NCI-H82 treated with DMSO at 0.1 percent for 48 hours (cell line): ENCODE measurements around the gene MFF.
A peak's percentile ranks its signal among the peaks of the same experiment; 100 is the strongest.
"Not testable (repeated sequence)": the region's sequence is repeated elsewhere in the genome, so short reads cannot be mapped to it uniquely, and the experiment has no call there.

Experiments used
- DNase-seq: peaks from one replicate; lab custom pipeline; 2025; ENCODE audit not compliant: unreplicated experiment; lab: John Stamatoyannopoulos, UW

The MFF gene

GRCh38 chr2:227376656-227377396 is 51.8 kb downstream of the MFF start:
- DNase-seq, result peak; percentile 95

DNA sequence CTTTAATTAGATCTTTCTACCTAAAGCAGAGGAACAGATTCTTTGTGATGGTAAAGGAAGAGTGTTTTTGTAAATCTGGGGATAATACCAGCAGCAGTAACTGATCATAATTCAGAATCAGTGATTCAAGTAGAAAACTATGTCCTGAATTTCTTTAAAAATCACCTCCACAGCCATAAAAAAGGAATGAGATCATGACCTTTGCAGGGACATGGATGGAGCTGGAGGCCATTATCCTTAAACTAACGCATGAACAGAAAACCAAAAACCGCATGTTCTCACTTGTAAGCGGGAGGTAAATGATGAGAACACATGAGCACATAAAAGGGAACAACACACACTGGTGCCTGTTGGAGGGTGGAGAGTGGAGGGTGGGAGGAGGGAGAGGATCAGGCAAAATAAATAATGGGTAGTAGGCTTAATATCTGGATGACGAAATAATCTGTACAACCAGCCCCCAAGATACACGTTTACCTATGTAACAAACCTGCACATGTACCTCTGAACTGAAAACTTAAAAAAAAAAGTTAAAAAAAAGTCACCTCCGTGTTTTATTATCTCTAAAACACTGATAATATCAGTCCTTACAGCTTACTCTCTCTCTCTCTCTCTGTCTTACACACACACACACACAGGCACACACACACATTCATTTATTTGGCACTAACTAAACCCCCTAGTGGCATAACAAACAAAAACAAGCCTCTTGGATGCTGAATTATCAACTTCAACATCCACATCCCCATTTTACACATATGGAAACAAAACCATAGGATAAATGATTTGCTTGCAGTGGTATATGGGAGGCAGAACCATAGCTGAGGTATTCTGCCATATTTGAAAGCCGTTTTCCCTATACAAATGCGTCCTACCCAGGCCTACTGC is 52.7 kb downstream of the MFF start:
- no peak for DNase-seq

DNA sequence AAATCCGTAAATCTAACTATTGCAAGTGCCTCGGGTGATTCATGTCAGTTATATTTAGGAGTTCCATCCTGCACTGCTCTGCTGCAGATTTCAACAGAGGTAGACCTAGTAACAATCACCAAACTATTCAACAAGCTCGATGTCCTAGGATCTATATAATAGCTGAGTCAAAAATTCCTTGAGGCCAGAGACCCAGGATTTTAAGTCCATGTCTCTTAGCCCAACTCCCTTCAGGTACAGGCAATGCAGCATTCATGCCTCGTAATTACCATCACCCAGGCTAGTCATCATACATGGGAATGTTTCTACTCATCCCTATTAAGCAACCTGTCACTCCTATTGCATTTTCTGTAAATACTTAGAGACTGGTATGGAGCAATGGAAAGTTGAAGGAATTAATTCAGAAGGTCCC is 53.3 kb downstream of the MFF start:
- no peak for DNase-seq

DNA sequence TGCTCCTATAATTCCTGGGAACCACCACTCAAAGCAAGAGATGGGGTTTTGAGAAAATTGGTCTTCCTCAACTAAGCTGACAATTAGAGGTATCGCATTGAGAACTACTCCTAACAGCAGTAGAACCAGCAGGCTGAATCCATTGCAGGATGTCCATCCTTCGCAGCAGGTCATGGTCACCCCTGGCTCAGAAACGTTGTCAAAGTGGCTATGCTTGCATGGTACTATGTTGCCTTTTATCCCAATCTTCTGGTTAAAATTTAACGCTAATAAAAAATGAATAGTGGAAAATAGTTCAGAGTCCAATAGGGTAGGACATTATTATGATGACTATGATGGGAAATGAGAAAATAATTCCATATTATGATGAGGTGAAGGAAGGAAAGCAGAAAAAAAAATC is 54.0 kb downstream of the MFF start, which contains the start of gene TM4SF20:
Gene TM4SF20 (minus strand): TSS at position 212 of the 400 bp plus-strand sequence. CDS start 38 bp downstream, at position 174.
- DNase-seq, result no peak

DNA sequence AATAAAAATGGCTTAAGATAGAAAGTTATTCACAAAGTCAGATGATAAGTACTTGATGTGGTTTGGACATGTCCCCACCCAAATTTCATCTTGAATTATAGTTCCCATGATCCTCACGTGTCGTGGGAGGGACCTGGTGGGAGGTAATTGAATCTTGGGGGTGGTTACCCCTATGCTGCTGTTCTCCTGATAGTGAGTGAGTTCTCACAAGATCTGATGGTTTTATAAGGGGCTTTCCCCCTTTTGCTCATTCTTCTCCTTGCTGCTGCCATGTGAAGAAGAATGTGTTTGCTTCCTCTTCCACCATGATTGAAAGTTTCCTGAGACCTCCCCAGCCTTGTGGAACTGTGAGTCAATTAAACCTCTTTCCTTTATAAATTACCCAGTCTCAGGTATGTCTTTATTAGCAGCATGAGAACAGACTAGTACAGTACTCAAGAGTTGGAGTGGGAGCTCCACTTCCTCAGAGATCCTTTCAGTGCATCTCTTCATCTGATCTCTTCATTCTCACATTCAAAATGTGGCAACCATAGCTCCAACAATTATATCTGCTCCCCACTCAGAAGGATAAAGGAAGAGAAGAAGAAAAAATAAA is 57.3 kb downstream of the MFF start:
- DNase-seq, result not testable (repeated sequence)

GRCh38 chr2:227383686-227384085 is 58.6 kb downstream of the MFF start:
- no peak for DNase-seq

DNA sequence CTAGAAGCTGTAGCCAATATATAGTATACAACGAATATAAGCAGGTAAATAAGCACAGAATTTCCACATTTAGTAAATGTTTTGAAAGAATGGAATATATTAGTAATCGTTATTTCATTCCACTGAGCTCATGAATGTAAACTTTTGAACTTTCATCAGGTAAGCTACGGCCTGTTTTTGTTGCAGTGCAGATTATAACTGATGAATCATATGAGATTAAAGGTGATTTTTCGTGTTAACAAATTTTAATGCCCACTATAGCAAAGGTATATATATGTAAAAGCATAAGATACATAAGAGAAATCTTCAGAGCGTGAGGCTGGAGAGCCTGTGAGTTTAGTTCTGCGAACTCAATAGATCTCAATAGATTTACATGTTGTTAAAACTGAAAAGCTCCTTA is 61.6 kb downstream of the MFF start:
- no peak for DNase-seq

DNA sequence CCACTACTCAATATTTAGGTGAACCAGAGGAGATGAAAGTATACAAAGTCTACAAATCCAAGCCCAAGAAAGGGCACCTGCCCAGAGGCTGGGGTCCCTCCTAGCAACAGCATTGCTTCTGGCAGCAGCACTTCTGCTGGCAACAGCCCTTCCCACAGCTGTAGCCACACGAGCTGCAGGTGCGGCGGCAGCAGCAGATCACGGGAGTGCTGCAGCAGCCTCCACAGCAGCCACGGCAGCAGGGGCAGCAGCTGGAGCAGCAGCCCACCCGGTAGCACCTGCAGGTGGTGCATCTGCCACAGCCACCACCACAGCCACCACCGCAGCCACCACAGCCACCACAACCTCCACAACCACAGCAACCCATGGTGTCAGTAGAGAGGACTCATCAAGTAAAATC is 62.5 kb downstream of the MFF start, which contains the start of gene SCYGR1:
Gene SCYGR1 (minus strand): TSS at position 367 of the 400 bp plus-strand sequence. CDS start 0 bp downstream, at position 367.
- DNase-seq, result not testable (repeated sequence)

GRCh38 chr2:227388537-227389011 is 63.5 kb downstream of the MFF start:
- no peak for DNase-seq

DNA sequence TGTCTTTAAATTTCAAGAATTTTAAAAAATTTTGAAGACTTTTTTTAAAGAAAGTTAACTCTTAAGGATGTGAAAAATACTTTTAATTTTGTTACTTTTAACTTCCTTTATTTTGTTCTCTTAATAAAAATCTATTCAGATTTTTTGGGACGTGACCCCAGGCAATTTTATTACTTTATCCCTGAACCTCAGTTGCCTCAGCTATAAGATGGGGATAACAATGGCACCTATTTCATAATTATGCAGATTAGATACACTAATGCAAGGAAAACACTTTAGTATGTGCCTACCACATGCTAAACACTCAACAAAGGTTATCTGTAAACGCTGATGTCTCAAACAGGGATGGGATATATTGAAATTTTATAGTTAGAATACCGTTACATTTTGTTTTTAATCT is 64.2 kb downstream of the MFF start:
- no peak for DNase-seq

- no peak for DNase-seq
Observed at GRCh38 chr2:227389661-227390060, 64.6 kb downstream of the MFF start.

GRCh38 chr2:227390468-227391256 is 65.6 kb downstream of the MFF start:
- DNase-seq, result peak; percentile 47

DNA sequence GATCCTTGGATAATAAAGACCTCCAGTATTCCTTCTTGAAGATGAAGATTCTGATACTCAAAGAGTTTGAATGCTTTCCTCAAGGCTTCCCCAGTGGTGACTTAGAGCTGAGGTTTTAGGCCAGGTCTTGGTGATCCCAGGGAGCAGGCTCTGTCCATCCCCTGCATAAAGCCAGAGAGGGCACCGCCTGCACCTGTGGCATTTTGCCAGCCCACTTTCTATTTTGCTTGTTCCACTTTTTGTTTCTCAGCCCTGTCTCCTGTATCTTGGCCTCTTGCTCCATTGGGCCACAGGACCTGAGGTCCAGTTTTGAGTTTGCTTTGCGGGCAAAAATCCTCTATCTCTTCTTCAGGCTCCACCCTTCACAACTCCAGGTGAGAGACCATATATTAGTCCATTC is 69.3 kb downstream of the MFF start:
- no peak for DNase-seq

- DNase-seq, result no peak
Observed at GRCh38 chr2:227395556-227395955, 70.5 kb downstream of the MFF start.

DNA sequence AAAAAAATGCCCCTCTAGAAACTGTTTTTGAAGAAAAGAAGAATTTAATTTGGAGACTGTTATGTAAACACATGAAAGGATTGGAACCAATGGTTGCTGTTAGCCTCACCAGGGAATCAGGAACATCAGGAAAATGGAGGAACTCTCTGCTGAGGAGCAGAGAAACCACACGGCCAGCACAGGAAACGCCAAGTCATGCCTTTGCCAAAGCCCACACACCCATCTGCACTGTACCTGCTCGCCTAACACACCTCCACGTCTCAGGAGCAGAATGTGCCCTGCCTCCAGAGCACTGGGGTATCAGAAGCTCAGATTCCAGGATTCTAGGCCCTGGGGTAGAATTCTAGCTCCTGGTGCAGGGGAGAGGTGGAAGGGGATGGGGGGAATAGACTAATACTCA is 72.5 kb downstream of the MFF start:
- no peak for DNase-seq

- DNase-seq, result no peak
Observed at GRCh38 chr2:227398684-227399670, 73.9 kb downstream of the MFF start.

DNA sequence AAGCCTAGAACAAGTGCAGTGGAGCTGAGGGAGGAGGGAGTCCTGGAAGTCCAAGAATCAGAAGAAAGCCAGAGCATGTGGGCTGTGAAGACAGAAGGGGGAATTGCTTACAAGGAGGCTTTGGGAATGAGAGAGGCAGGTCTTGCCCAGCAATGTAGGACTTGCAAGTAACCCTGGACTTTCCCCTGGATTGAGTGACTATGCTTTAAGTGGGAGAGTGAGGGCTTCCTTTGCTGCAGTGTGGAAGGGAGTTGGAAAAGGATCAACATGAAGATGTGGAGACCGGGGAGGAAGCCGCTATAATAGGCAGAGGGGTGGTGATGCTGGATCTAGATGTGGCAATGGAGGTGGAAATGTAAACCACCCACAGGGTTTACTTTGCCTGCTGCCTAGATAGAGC is 76.5 kb downstream of the MFF start:
- no peak for DNase-seq

DNA sequence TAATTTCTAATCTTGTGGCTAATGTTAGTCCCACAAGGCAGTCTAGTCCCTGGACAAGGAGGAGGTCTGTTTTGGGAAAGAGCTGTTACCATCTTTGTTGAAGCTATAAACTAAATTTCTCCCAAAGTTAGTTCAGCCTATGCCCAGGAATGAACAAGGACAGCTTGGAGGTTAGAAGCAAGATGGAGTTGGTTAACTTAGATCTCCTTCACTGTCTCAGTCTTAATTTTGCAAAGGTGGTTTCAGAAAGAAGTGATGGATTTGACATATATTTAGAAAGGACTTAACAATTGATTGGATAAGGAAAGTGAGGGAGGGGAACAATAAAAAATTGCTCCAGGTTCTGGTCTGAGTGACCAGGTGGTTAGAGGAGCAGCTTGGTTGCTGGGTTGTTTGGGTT is 77.3 kb downstream of the MFF start:
- no peak for DNase-seq

- DNase-seq, result no peak
Observed at GRCh38 chr2:227402959-227403358, 77.9 kb downstream of the MFF start.
